Non-pigmented ciliary epithelial cell (primary cell): ENCODE measurements around the gene FOXO6.

Source experiments
- DNase-seq: peaks from one replicate; pipeline ENCODE4 v3.0.0-alpha.2; 2010; ENCODE audit warnings: low read depth

FOXO6 gene

DNA sequence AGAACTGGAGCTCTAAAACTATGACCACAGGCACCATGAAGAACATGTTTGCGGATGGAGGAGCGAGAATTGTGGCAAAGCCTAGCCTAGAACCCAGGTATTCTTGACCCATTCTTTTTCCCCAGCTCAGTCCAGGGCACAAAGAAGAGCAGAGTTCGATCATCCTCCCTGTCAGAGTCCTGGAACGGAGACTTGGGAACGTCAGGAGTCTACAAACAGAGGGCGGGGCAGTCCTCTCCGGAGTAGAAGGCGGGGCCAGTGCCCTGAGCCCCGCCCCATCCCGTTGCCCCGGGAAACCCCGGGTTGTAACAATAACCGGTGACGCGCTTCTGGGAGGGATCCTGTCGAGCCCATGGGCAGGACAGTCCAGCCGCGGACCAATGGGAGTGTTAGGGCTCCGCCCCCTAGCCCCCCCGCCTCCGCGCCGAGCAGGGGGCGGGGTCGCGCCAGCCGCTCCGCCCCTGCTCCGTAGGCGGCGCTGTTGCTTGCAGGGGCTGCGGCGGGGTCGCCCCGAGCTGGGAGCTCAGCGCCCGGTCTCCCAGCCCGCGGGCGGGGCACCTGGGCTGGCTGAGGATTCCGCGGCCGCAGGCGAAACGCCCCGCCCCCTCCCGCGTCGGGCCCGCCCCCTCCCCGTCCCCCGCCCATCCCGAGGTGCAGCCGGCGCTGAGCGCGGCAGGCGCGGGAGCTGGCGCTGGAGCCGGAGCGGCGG lies at the start of gene FOXO6:
Gene FOXO6, plus strand, starts transcription at position 649 of the 709 bp plus-strand sequence.
- DNase-seq = peak; percentile 69

GRCh38 chr1:41312991-41313645 lies 48.1 kb upstream of the FOXO6 start:
- no peak for DNase-seq

- no peak for DNase-seq
These were observed 47.5 kb upstream of the FOXO6 start for GRCh38 chr1:41313661-41314131.

GRCh38 chr1:41314376-41315145 lies 46.7 kb upstream of the FOXO6 start:
- DNase-seq = no peak

DNA sequence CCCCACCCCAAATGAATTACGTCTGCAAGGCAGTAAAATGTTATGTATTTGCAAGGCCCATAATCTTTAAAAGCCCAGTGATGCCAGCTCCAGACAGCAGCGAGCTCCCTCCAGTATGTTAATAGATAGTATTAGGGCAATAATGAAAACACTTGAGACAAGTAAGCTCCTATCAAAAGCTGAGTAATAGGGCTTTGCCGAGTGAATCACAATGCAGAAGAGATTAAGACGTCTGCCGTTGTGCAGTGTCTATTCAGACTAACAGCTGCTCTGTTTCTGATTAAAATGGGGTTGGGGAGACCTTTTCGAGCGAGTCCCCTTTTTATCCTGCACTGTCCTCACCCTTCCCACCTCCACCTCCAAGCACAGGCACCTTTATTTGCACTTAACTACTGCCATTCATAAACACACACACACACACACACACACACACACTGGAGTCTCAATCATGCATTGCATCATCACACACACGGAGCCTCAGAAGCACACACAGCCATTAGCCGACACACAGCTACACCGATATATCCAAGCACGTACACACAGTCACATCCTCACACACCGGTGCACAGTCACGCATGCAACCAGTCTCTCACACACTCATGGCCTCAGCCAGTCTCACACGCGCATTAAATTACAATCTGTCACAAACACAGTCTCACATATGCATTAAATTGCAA lies 46.0 kb upstream of the FOXO6 start:
- DNase-seq = no peak

GRCh38 chr1:41315871-41316270 lies 45.4 kb upstream of the FOXO6 start:
- DNase-seq = no peak

- DNase-seq = no peak
These were observed 43.9 kb upstream of the FOXO6 start for GRCh38 chr1:41317361-41317760.

DNA sequence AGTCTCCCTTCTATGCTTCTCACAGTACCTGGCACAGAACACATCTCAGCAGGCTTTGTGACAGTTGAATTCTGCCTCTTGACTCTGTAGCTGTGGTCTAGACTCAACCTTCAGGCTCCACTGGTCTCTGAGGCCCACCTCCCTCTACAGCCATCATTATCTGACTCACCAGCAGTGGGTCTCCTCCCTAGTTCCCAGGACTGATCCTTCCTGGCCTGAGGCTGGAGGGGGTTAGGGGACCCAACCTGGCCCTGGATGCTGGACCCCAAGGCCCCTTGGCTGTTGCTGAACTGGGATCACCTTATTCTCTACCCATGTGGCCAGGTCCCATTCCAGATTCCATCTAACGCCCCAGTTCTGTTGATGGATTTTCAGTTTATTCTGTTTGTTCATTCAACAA lies 43.1 kb upstream of the FOXO6 start:
- DNase-seq = no peak

DNA sequence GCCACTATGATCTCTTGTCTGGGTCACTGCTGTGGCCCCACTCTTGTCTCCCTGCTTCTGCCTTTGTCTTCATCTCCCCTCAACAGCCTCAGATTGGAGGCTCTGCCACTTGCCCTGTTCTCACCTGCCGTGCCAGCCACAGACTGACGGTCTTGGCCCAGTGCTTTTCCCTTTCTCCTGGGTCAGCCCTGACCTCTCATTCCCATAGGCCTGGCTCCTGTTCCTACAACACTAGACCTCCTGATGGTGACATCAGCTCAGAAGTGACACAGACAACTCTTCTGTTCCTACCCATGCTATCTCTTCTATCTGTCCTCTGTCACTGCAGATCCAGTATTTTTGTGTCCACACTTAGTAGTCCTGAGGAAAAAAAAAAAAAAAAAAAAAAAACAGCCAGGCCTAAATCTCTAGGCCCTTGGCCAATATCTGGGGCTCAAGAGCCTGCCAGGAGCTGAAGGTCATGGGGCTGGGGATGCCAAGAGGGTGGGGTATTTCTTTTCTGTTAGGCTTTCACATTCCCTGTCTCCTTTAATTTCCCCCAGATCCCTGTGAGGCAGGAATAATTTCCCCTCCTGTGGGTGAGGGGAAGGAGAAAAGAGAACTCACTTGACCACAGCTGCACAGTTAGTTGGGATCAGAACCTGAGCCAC lies 42.0 kb upstream of the FOXO6 start:
- DNase-seq = no peak

DNA sequence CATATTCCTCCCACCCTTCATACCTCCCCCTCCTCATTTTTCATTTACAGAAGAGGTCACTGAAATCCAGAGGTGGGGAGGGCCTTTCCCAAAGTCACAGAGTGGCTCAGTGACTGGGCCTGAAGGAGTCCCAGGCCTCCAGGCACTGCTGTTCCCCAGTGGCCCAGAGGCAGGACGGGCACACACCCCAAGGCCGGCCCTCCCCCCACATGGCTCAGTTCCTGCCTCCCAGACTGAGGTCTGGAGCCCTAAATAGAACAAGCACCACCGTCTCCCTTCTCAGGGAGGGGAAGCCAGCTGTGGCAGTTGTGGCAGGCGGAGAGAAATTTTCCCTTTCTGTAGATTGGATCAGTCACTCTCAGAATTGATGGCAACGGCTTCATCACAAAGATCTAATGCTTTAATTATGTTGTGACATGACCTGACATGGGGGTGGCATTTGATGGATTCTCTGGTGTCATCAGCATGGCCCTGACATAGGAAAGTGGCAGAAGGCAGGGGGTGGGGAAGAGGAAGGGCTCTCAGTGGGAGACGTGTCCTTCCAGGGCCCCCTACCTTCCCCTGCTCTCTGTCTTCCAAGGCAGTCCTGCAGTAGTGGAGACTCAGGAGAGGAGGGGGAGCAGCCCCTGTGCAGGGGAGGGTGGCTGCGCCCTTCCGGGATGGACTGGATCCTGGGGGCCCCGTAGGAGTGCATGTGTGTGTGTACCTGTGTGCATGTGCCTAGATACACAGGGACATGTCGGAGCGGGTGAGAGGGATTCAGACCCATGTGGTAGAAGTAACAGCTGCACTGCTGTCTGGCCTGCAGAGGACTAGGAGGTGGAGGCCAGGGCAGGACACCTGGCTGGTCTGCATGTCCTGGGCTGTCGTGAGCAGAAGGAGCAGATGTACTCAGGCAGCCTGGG lies 41.2 kb upstream of the FOXO6 start:
- no peak for DNase-seq

- no peak for DNase-seq
These were observed 40.1 kb upstream of the FOXO6 start for GRCh38 chr1:41320895-41321676.

DNA sequence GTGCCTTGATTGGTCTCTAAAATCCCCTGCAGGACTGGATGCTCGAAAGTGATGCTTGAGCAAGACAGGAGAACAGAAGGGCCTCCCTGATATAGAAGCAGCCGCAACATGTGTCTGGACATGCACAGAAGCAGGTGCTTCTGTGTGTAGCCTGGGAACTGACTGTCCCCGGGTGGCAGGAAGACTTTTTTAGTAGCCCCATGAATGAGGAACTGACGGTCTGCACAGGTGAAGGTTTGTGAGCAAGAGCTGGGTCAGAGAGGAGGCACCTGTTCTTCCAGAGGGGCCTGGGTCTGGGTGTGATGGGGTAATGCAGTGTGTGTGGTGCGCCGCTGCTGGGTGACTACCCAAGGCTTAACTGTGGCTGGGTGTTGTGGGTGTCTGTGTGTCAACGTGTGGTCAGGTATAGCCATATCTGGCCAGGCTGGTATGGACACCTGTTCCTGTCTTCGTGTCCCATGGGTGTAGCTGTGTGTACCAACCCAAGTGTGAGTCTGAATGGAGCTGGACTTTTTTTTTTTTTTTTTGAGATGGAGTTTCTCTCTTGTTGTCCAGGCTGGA lies 39.1 kb upstream of the FOXO6 start:
- DNase-seq = no peak

GRCh38 chr1:41322835-41323234 lies 38.4 kb upstream of the FOXO6 start:
- DNase-seq = no peak

- DNase-seq = no peak
These were observed 38.0 kb upstream of the FOXO6 start for GRCh38 chr1:41323243-41323642.

- DNase-seq = no peak
These were observed 35.4 kb upstream of the FOXO6 start for GRCh38 chr1:41325801-41326200.

- DNase-seq = no peak
These were observed 33.7 kb upstream of the FOXO6 start for GRCh38 chr1:41327383-41327999.

GRCh38 chr1:41328001-41328615 lies 33.1 kb upstream of the FOXO6 start:
- DNase-seq = no peak

GRCh38 chr1:41328780-41329640 lies 32.2 kb upstream of the FOXO6 start:
- no peak for DNase-seq
